HepG2 (cell line): Measurements from ENCODE around the gene PTGIS. TPM values are rescaled to one million over a fixed set of nuclear protein-coding genes. Genes with fewer than 3 reads are reported as not detected.

Source experiments
- ARNT ChIP-seq: fragments of 450-650 bp; IDR thresholded peaks from 2 replicates; pipeline ENCODE4 v1.6.1; 2017
- DNMT3B ChIP-seq: conservative IDR thresholded peaks from 2 replicates; pipeline ENCODE4 v1.6.1; 2016; ENCODE audit warnings: missing biosample characterization, control low read depth
- HNRNPL ChIP-seq: fragments of 200-400 bp; formaldehyde crosslinking; IDR thresholded peaks from 2 replicates; pipeline ENCODE4 v1.6.1; 2017; ENCODE audit warnings: mild to moderate bottlenecking, low read depth, low read length
- MIER3 ChIP-seq: IDR thresholded peaks from 2 replicates; pipeline ENCODE4 v1.6.1; 2016; ENCODE audit warnings: missing compliant biosample characterization, borderline replicate concordance
- NRL ChIP-seq: sonication (generic); formaldehyde crosslinking; IDR thresholded peaks from 2 replicates; pipeline ENCODE4 v1.5.0; 2020; ENCODE audit warnings: missing genetic modification reagents, mild to moderate bottlenecking, moderate library complexity, borderline replicate concordance
- ZFP37 ChIP-seq: sonication (generic); formaldehyde crosslinking; IDR thresholded peaks from 2 replicates; pipeline ENCODE4 v1.4.0; 2020; ENCODE audit warnings: missing genetic modification reagents, borderline replicate concordance
- ZFX ChIP-seq: sonication (generic); formaldehyde crosslinking; IDR thresholded peaks from 2 replicates; pipeline ENCODE4 v1.4.0; 2020; ENCODE audit warnings: mild to moderate bottlenecking, low read depth, missing genetic modification reagents, moderate library complexity
- ZKSCAN8 ChIP-seq: IDR thresholded peaks from 2 replicates; pipeline ENCODE4 v1.6.1; 2016; ENCODE audit warnings: borderline replicate concordance, missing genetic modification reagents, missing compliant biosample characterization
- ZNF235 ChIP-seq: sonication (generic); formaldehyde crosslinking; IDR thresholded peaks from 2 replicates; pipeline ENCODE4 v1.8.1; 2023; ENCODE audit warnings: mild to moderate bottlenecking, missing genetic modification reagents, borderline replicate concordance
- polyA plus RNA-seq, 8 experiments: library from polyadenylated mRNA; depleted of rRNA in 3 of 8; stranded (reverse) in 7 of 8; unstranded in 1 of 8; fragments of >200 nt; fragmentation: Illumina TruSeq in 4 of 8; extraction: Trizol in 4 of 8; gene quantifications; 2 replicates each; pipeline versions ENCODE4 v1.2.1 to v1.2.3, GENCODE V29; 2011 to 2016; ENCODE audit warnings: low read depth in 4 of 8, missing spikeins in 1 of 8, mixed read lengths in 1 of 8; ENCODE audit not compliant: insufficient read depth in 1 of 8
- total RNA-seq, 5 experiments: library from RNA; depleted of rRNA; stranded (reverse); fragments of >200 nt; fragmentation: Illumina TruSeq; extraction: Trizol; gene quantifications; 2 replicates each; pipeline ENCODE4 v1.2.3, GENCODE V29; 2016; ENCODE audit warnings: low read depth in 1 of 5
- TF ChIP-seq, protein P1 (sequence below): sonication (generic); formaldehyde crosslinking; IDR thresholded peaks from 2 replicates; pipeline ENCODE4 v1.4.0; 2020; ENCODE audit warnings: missing genetic modification reagents, borderline replicate concordance
- TF ChIP-seq, protein P2 (sequence below): IDR thresholded peaks from 2 replicates; pipeline ENCODE4 v1.6.1; 2016; ENCODE audit warnings: mild to moderate bottlenecking
- TF ChIP-seq, protein P3 (sequence below): sonication (generic); formaldehyde crosslinking; IDR thresholded peaks from 2 replicates; pipeline ENCODE4 v1.8.1; 2023; ENCODE audit warnings: mild to moderate bottlenecking, inconsistent platforms, moderate library complexity, missing genetic modification reagents, borderline replicate concordance
- TF ChIP-seq, protein P4 (sequence below): sonication (generic); formaldehyde crosslinking; IDR thresholded peaks from 2 replicates; pipeline ENCODE4 v1.4.0; 2020; ENCODE audit warnings: missing genetic modification reagents, borderline replicate concordance
- TF ChIP-seq, protein P5 (sequence below): sonication (generic); formaldehyde crosslinking; IDR thresholded peaks from 2 replicates; pipeline ENCODE4 v1.5.0; 2020; ENCODE audit warnings: missing genetic modification reagents, mild to moderate bottlenecking, borderline replicate concordance
- TF ChIP-seq, protein P6 (sequence below): sonication (generic); formaldehyde crosslinking; IDR thresholded peaks from 2 replicates; pipeline ENCODE4 v1.8.0; 2022; ENCODE audit warnings: low read depth, missing genetic modification reagents

Gene PTGIS
- total and polyA plus RNA-seq, 2 of the 13 experiments (the other 11 are each of a cell fraction or from before 2014, with no cell fraction given), result not detected

DNA sequence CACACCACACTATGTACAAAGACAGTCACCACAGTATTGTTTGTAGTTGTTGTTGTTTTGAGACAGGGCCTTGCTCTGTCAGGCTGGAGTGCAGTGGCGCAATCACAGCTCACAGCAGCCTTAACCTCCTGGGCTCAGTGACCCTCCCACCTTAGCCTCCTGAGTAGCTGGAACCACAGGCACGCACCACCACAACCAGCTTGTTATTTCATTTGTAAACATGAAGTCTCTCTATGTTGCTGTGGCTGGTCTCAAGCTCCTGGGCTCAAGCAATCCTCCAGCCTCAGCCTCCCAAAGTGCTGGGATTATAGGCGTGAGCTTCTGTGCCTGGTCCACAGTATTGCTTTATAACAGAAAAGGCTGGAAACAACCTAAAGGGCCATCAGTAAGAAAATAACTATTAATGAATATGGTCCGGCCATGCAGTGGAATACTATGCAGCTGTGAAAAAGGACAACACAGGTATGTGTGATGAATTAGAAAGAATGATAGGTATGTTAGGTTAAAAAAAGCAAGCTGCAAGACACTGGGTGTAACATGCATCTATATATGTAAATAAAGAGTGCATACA is 30.0 kb upstream of the PTGIS start (continued):
- TF ChIP-seq, protein P1, sequence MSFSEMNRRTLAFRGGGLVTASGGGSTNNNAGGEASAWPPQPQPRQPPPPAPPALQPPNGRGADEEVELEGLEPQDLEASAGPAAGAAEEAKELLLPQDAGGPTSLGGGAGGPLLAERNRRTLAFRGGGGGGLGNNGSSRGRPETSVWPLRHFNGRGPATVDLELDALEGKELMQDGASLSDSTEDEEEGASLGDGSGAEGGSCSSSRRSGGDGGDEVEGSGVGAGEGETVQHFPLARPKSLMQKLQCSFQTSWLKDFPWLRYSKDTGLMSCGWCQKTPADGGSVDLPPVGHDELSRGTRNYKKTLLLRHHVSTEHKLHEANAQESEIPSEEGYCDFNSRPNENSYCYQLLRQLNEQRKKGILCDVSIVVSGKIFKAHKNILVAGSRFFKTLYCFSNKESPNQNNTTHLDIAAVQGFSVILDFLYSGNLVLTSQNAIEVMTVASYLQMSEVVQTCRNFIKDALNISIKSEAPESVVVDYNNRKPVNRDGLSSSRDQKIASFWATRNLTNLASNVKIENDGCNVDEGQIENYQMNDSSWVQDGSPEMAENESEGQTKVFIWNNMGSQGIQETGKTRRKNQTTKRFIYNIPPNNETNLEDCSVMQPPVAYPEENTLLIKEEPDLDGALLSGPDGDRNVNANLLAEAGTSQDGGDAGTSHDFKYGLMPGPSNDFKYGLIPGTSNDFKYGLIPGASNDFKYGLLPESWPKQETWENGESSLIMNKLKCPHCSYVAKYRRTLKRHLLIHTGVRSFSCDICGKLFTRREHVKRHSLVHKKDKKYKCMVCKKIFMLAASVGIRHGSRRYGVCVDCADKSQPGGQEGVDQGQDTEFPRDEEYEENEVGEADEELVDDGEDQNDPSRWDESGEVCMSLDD, result no peak
- TF ChIP-seq ZFP37 (CRISPR knock-in tag), result no peak
- TF ChIP-seq, protein P2, sequence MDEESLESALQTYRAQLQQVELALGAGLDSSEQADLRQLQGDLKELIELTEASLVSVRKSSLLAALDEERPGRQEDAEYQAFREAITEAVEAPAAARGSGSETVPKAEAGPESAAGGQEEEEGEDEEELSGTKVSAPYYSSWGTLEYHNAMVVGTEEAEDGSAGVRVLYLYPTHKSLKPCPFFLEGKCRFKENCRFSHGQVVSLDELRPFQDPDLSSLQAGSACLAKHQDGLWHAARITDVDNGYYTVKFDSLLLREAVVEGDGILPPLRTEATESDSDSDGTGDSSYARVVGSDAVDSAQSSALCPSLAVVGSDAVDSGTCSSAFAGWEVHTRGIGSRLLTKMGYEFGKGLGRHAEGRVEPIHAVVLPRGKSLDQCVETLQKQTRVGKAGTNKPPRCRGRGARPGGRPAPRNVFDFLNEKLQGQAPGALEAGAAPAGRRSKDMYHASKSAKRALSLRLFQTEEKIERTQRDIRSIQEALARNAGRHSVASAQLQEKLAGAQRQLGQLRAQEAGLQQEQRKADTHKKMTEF (CRISPR knock-in tag), result no peak
- TF ChIP-seq, protein P3, sequence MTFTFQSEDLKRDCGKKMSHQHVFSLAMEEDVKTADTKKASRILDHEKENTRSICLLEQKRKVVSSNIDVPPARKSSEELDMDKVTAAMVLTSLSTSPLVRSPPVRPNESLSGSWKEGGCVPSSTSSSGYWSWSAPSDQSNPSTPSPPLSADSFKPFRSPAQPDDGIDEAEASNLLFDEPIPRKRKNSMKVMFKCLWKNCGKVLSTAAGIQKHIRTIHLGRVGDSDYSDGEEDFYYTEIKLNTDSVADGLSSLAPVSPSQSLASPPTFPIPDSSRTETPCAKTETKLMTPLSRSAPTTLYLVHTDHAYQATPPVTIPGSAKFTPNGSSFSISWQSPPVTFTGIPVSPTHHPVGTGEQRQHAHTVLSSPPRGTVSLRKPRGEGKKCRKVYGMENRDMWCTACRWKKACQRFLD (CRISPR knock-in tag), result no peak
- no peak for TF ChIP-seq NRL (CRISPR knock-in tag)
- TF ChIP-seq, protein P4, sequence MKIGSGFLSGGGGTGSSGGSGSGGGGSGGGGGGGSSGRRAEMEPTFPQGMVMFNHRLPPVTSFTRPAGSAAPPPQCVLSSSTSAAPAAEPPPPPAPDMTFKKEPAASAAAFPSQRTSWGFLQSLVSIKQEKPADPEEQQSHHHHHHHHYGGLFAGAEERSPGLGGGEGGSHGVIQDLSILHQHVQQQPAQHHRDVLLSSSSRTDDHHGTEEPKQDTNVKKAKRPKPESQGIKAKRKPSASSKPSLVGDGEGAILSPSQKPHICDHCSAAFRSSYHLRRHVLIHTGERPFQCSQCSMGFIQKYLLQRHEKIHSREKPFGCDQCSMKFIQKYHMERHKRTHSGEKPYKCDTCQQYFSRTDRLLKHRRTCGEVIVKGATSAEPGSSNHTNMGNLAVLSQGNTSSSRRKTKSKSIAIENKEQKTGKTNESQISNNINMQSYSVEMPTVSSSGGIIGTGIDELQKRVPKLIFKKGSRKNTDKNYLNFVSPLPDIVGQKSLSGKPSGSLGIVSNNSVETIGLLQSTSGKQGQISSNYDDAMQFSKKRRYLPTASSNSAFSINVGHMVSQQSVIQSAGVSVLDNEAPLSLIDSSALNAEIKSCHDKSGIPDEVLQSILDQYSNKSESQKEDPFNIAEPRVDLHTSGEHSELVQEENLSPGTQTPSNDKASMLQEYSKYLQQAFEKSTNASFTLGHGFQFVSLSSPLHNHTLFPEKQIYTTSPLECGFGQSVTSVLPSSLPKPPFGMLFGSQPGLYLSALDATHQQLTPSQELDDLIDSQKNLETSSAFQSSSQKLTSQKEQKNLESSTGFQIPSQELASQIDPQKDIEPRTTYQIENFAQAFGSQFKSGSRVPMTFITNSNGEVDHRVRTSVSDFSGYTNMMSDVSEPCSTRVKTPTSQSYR (CRISPR knock-in tag), result no peak
- TF ChIP-seq, protein P5, sequence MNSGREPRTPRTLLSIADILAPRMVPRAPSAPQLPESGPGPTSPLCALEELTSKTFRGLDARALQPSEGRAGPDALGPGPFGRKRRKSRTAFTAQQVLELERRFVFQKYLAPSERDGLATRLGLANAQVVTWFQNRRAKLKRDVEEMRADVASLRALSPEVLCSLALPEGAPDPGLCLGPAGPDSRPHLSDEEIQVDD (CRISPR knock-in tag), result no peak
- peak; percentile 49; the same call in 1 of the 2 replicates for TF ChIP-seq ZFX
- TF ChIP-seq, protein P6, sequence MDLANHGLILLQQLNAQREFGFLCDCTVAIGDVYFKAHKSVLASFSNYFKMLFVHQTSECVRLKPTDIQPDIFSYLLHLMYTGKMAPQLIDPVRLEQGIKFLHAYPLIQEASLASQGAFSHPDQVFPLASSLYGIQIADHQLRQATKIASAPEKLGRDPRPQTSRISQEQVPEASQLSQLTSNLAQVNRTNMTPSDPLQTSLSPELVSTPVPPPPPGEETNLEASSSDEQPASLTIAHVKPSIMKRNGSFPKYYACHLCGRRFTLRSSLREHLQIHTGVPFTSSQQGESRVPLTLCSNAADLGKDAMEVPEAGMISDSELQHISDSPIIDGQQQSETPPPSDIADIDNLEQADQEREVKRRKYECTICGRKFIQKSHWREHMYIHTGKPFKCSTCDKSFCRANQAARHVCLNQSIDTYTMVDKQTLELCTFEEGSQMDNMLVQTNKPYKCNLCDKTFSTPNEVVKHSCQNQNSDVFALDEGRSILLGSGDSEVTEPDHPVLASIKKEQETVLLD (CRISPR knock-in tag), result no peak
- TF ChIP-seq ZKSCAN8 (CRISPR knock-in tag), result no peak
- TF ChIP-seq DNMT3B (CRISPR knock-in tag), result no peak
- no peak for TF ChIP-seq ZNF235 (CRISPR knock-in tag)
- TF ChIP-seq HNRNPL, result no peak
- TF ChIP-seq MIER3 (CRISPR knock-in tag), result no peak
- TF ChIP-seq ARNT, result no peak
